OCI-M1 (cell line): ENCODE results near the gene TTC39B.

Source experiments
- DNase-seq: peaks from one replicate; lab custom pipeline; 2025; lab: John Stamatoyannopoulos, UW

The TTC39B gene

DNA sequence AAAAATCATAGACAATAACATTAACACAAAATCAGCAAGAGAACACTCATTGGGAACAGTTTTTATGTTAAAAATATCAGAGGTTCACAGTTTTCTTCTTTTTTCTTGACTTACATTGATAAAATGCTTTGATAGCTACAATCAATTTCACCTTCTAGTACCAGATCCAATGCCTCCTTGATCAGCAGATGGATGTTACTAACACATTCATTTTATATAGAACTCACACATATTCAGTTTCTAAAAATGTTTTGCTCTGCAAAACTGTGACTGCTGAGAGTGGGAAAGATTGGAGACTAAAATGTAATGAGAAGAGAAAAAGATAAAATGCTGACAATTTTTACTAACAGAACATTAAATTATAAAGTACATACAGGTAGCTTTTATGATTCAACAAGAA is 143.1 kb downstream of the TTC39B start:
- no peak for DNase-seq

DNA sequence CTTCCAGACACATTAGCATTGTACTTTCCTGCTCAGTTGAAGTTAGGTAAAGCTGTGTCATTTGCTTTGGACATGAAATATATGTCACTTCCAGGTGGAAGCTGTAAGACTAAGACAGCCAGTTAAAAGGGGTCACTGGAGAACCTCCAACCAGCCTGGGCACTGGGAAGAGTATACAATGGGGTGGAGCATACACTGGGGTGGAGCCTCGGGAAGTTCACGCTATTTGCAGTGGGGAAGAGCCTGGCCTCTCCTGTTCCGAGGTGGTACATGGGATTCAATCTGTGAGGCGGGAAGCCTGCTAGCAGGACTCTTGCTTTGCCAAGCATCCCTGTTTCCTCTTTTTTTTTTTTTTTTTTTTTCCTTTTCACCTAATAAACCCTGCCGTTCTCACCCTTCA is 145.3 kb downstream of the TTC39B start:
- DNase-seq: no peak

GRCh38 chr9:15160673-15161072 is 146.3 kb downstream of the TTC39B start:
- DNase-seq: no peak

- no peak for DNase-seq
Observed at GRCh38 chr9:15158064-15158463, 149.0 kb downstream of the TTC39B start.

DNA sequence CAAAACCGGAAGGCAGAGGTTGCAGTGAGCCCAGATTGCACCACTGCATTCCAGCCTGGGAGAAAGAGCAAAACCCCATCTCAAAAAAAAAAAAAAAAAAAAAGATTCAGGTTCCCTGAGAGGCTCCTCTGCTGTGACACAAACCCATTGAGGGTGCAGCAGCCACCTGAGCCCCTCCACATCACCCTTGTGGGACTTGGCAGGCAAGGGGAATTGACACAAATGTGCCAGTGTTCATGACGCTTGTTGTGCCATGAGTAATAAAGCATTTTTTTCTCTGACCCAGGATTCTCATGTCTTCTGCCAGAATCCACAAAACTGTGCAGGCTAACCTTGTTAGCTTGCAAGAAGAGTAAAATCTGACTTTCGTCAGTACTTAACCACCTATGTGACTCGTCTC is 149.6 kb downstream of the TTC39B start:
- DNase-seq: no peak

- DNase-seq: no peak
Observed at GRCh38 chr9:15156241-15156640, 150.8 kb downstream of the TTC39B start.

- DNase-seq: no peak
Observed at GRCh38 chr9:15155826-15156225, 151.2 kb downstream of the TTC39B start.

DNA sequence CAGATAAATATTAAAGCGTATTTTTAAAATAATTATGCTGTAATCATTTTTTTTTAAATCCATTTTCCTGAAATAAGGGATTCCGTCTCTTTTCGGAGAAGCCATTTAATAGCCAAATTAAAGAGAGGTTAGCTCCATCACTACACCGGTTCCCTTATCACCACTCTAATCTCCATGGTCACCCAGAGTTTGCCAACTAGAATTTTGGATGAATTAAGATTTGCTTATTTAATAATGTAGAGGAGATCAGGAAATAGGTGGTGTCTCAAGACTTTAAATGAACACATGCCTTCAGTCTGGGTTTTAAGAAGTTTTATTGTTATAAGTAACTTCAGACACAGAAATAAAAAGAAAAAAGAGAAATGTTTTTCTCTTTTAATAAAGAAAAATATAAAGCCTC is 151.7 kb downstream of the TTC39B start:
- no peak for DNase-seq

DNA sequence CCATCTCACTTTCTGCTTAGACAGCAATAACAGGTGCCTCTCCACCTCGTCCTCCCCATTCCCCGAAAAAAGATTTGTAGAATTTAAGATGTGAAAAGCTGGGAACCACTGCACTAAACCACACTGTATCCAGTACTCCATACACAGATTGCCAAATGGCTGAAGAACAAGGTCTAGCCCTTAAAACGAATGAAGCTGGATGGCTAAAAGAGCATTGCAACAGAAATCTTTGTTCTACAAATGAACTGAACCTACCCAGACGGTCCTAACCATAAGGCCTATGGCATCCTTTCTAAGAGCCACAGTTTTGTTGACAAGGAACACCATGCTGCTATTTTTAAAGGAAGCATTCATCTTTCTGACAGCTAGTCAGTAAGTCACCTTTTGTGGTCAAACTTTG is 152.3 kb downstream of the TTC39B start:
- no peak for DNase-seq

DNA sequence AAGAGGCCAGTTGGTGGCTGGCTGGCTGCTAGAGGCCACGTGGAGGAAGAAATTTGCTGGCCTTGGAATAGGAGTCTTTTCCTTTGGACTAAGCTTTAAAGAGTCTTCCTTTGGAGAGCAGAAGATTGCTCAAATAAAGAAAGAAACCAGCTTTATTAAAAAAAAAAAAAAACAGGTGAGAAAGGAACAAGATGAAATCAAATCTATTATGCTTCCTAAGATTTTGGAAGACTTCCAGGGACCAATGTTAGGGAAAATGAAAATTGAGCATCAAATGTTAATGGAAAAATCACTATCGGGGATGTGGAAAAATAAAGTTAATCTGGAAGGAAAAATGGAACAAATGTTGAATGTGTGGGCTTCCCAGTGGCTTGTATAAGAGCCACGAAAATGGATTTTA is 153.1 kb downstream of the TTC39B start:
- DNase-seq: no peak

- DNase-seq: no peak
Observed at GRCh38 chr9:15150939-15151338, 156.1 kb downstream of the TTC39B start.

DNA sequence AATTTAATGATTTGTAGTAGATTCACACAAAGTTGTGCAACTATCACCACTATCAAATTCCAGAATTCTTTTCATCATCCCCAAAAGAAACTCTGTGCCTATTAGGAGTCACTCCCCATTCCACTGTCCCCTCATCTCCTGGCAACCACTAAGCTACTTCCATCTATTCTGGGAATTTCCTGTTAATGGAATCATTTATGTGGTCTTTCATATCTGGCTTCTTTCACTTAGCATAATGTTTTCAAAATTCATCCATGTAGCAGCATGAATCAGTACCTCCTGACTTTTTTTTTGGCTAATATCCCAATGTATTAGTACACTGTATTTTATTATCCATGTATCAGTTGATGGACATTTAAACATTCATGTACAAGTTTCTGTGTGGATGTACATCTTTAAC is 157.6 kb downstream of the TTC39B start:
- DNase-seq: no peak

DNA sequence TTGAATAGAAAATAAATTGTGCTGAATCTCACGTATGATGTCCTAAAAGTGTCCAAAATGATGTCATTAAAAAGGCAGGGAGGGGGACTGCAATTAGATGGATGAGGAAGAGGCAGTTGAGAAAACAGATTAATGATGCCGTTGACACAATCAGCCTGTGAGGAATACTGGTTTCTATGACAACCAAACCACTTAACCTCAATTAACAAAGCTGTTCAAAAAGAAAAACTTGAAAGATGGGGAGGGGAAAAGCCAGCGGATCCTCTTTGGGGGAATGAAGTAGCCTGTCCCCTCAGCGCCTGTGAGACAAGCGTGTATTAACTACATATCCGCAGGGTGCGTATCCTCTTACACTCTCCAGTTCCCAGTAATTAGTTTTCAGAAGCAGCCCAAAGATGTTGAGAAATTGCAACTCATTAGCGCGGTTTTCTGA is 160.7 kb downstream of the TTC39B start:
- DNase-seq: no peak

DNA sequence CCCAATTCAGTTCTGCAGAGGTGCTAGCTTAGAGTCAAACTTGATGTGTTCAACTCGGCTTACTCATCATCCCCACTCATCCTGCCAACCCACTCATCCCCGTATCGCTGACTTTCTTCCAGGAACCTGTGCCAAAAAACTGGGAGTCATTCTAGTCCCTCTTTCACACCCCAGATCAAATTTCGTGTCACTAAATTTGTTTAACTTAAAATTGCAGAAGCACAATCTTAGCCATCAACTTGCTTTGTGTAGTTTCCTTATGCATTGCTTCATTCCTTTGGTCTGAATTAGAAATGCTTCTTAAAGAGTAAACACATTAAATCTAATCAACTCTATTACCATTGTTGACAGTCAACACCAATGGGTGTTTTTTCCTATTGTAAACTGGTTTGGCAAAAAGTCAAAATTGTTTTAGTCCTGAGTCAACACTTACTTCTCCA is 162.4 kb downstream of the TTC39B start:
- no peak for DNase-seq

GRCh38 chr9:15142878-15143534 is 164.0 kb downstream of the TTC39B start:
- DNase-seq: peak; percentile 57

DNA sequence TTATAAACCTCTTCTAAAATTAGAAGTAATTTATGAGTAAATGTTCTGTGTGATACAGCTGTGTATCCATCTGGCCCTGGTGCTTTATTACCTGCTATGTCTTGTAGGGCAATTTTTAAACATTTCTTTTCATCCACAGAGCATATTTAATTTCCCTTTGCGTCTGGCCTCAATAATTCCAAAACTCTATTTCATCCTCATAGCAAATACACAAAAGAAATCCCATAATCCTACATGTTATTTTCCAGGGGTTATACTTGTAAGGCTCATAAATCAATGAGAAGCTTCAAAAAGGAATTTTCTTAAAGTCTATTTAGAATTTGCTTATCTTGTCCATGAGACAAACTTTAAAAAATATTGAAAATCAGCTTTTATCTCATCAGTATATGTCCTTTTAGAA is 167.0 kb downstream of the TTC39B start:
- no peak for DNase-seq

DNA sequence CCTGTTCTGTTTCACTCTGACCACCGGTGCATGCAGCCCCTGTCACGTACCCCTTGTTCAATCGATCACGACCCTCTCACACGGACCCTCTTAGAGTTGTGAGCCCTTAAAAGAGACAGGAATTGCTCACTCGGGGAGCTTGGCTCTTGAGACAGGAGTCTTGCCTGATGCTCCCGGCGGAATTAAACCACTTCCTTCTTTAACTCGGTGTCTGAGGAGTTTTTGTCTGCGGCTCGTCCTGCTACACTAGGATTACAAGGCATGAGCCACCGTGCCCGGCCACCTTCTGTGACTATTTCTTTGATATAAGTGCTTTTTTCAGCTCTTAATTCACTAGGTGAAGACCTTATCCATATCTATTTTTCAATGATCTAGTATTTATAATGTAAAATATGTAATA is 167.5 kb downstream of the TTC39B start:
- no peak for DNase-seq

GRCh38 chr9:15138357-15138686 is 168.7 kb downstream of the TTC39B start:
- DNase-seq: no peak

GRCh38 chr9:15137658-15138356 is 169.2 kb downstream of the TTC39B start:
- DNase-seq: no peak

- DNase-seq: no peak
Observed at GRCh38 chr9:15137089-15137488, 169.9 kb downstream of the TTC39B start.

GRCh38 chr9:15136646-15137045 is 170.4 kb downstream of the TTC39B start:
- DNase-seq: peak; percentile 3

GRCh38 chr9:15135164-15135792 is 171.7 kb downstream of the TTC39B start:
- peak; percentile 68 for DNase-seq

DNA sequence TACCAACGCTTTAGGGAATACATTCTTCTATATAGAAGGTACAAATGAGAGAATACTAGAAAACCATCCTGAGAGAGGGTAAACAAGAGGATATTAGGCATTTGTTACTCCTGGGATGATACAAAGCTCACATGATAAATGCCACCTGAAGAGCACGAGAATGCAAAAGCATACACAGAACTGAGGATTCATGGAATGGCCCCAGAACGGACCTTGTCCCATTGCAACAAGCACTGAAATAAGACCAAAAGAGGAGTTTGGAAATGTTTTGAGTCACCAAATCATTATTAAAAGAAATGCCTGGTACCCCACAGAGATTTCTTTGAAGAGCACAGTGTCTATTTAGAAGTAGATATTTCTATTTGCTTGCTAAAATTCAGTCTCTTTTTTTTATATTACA is 173.5 kb downstream of the TTC39B start:
- no peak for DNase-seq

- DNase-seq: no peak
Observed at GRCh38 chr9:15132091-15132490, 174.9 kb downstream of the TTC39B start.
